H9 (cell line): Measurements from ENCODE around the gene SH3BGRL3. TPM values are rescaled to one million over a fixed set of nuclear protein-coding genes. Genes with fewer than 3 reads are reported as not detected.

Experiments used
- DNase-seq: peaks from one replicate; pipeline ENCODE4 v3.0.0-alpha.2; 2017
- H2AFZ ChIP-seq: one replicate; pipeline ENCODE4 v1.6.1; 2013; ENCODE audit warnings: mild to moderate bottlenecking, low read length, control low read depth, moderate library complexity
- H2AK5ac ChIP-seq: 2 replicates; pipeline ENCODE4 v1.6.1; 2013; ENCODE audit warnings: low read length, control low read depth, mixed read lengths; ENCODE audit not compliant: insufficient read length
- H2BK120ac ChIP-seq: one replicate; pipeline ENCODE4 v1.6.1; 2013; ENCODE audit warnings: low read depth, mild to moderate bottlenecking, low read length, control low read depth, inconsistent platforms; ENCODE audit not compliant: poor library complexity, severe bottlenecking
- H2BK12ac ChIP-seq: 2 replicates; pipeline ENCODE4 v1.6.1; 2013; ENCODE audit warnings: low read length, control low read depth, mixed read lengths, low read depth; ENCODE audit not compliant: insufficient read length
- H2BK15ac ChIP-seq: 2 replicates; pipeline ENCODE4 v1.6.1; 2013; ENCODE audit warnings: low read depth, low read length, control low read depth
- H2BK20ac ChIP-seq: one replicate; pipeline ENCODE4 v1.6.1; 2013; ENCODE audit warnings: low read depth, mild to moderate bottlenecking, low read length, control low read depth, inconsistent platforms; ENCODE audit not compliant: poor library complexity, severe bottlenecking
- H2BK5ac ChIP-seq: 2 replicates; pipeline ENCODE4 v1.6.1; 2013; ENCODE audit warnings: low read length, control low read depth, mixed read lengths; ENCODE audit not compliant: insufficient read length
- H3K14ac ChIP-seq: 2 replicates; pipeline ENCODE4 v1.6.1; 2013; ENCODE audit warnings: low read length, control low read depth; ENCODE audit not compliant: insufficient read depth
- H3K18ac ChIP-seq: 2 replicates; pipeline ENCODE4 v1.6.1; 2013; ENCODE audit warnings: low read depth, mild to moderate bottlenecking, mixed read lengths, low read length, control low read depth; ENCODE audit not compliant: insufficient read length
- H3K23ac ChIP-seq: 2 replicates; pipeline ENCODE4 v1.6.1; 2013; ENCODE audit warnings: low read length, control low read depth, mixed read lengths, low read depth; ENCODE audit not compliant: insufficient read length
- H3K23me2 ChIP-seq: 2 replicates; pipeline ENCODE4 v1.6.1; 2013; ENCODE audit warnings: low read depth, mild to moderate bottlenecking, mixed read lengths, low read length, control low read depth; ENCODE audit not compliant: insufficient read length, poor library complexity, severe bottlenecking
- H3K27ac ChIP-seq: 2 replicates; pipeline ENCODE4 v1.5.1; 2013; ENCODE audit warnings: low read length, control low read depth, mixed read lengths, low read depth; ENCODE audit not compliant: insufficient read length
- H3K27me3 ChIP-seq: 2 replicates; pipeline ENCODE4 v1.6.1; 2013; ENCODE audit warnings: low read length, control low read depth, inconsistent platforms; ENCODE audit not compliant: insufficient read depth
- H3K4ac ChIP-seq: 2 replicates; pipeline ENCODE4 v1.6.1; 2013; ENCODE audit warnings: low read depth, mild to moderate bottlenecking, control low read depth, inconsistent platforms, low read length, moderate library complexity
- H3K4me1 ChIP-seq: 2 replicates; pipeline ENCODE4 v1.6.1; 2013; ENCODE audit warnings: low read length, control low read depth, inconsistent platforms; ENCODE audit not compliant: insufficient read depth
- H3K4me2 ChIP-seq: 2 replicates; pipeline ENCODE4 v1.6.1; 2013; ENCODE audit warnings: low read length, control low read depth, mixed read lengths; ENCODE audit not compliant: insufficient read length, insufficient read depth
- H3K56ac ChIP-seq: 2 replicates; pipeline ENCODE4 v1.6.1; 2013; ENCODE audit warnings: low read depth, mild to moderate bottlenecking, mixed read lengths, low read length, control low read depth; ENCODE audit not compliant: insufficient read length
- H3K79me1 ChIP-seq: 2 replicates; pipeline ENCODE4 v1.6.1; 2013; ENCODE audit warnings: low read depth, mild to moderate bottlenecking, moderate library complexity, low read length, control low read depth, inconsistent platforms; ENCODE audit not compliant: insufficient read depth, poor library complexity, severe bottlenecking
- H3K79me2 ChIP-seq: 2 replicates; pipeline ENCODE4 v1.6.1; 2013; ENCODE audit warnings: low read length, control low read depth, inconsistent platforms; ENCODE audit not compliant: insufficient read depth
- H3K9ac ChIP-seq: 2 replicates; pipeline ENCODE4 v1.6.1; 2013; ENCODE audit warnings: low read length, control low read depth, mixed read lengths; ENCODE audit not compliant: insufficient read length; ENCODE audit errors: extremely low read depth
- H3K9me3 ChIP-seq: one replicate; pipeline ENCODE4 v1.6.1; 2013; ENCODE audit warnings: low read depth, low read length, inconsistent platforms; ENCODE audit not compliant: control insufficient read depth
- H3T11ph ChIP-seq: one replicate; pipeline ENCODE4 v1.6.1; 2013; ENCODE audit warnings: mild to moderate bottlenecking, low read length, control low read depth, inconsistent platforms
- H4K20me1 ChIP-seq: one replicate; pipeline ENCODE4 v1.6.1; 2013; ENCODE audit not compliant: control insufficient read depth, insufficient read length, insufficient read depth
- H4K5ac ChIP-seq: 2 replicates; pipeline ENCODE4 v1.6.1; 2013; ENCODE audit warnings: low read depth, mild to moderate bottlenecking, mixed read lengths, low read length, control low read depth; ENCODE audit not compliant: insufficient read length
- H4K8ac ChIP-seq: replicated peaks from 2 replicates; pipeline ENCODE4 v1.6.1; 2013; ENCODE audit warnings: low read length, control low read depth, mixed read lengths, low read depth; ENCODE audit not compliant: insufficient read length
- H4K91ac ChIP-seq: 2 replicates; pipeline ENCODE4 v1.6.1; 2013; ENCODE audit warnings: low read depth, mild to moderate bottlenecking, moderate library complexity, mixed read lengths, low read length, control low read depth; ENCODE audit not compliant: insufficient read length
- H3K27ac Mint-ChIP-seq, 3 experiments: 2 replicates in 2 of 3; 3 replicates in 1 of 3; pipeline ENCODE4 v1.8.0; 2020 to 2021; ENCODE audit warnings: mixed read lengths in 3 of 3, mild to moderate bottlenecking in 1 of 3, moderate library complexity in 1 of 3
- H3K27me3 Mint-ChIP-seq: 2 replicates; pipeline ENCODE4 v1.8.0; 2021; ENCODE audit warnings: low read depth, mild to moderate bottlenecking, moderate library complexity, mixed read lengths
- H3K36me3 Mint-ChIP-seq, 3 experiments: 2 replicates in 2 of 3; 3 replicates in 1 of 3; pipeline ENCODE4 v1.8.0; 2020 to 2021; ENCODE audit warnings: low read depth in 3 of 3, mixed read lengths in 3 of 3; ENCODE audit not compliant: insufficient read depth in 1 of 3
- H3K4me1 Mint-ChIP-seq, 2 experiments: 2 replicates each; pipeline ENCODE4 v1.8.0; 2020; ENCODE audit warnings: mixed read lengths in 2 of 2
- H3K4me3 Mint-ChIP-seq, 2 experiments: 2 replicates in 1 of 2; 3 replicates in 1 of 2; pipeline ENCODE4 v1.8.0; 2020 to 2021; ENCODE audit warnings: mild to moderate bottlenecking in 2 of 2, mixed read lengths in 2 of 2, moderate library complexity in 1 of 2
- H3K9me3 Mint-ChIP-seq, 2 experiments: 2 replicates in 1 of 2; 3 replicates in 1 of 2; pipeline ENCODE4 v1.8.0; 2020; ENCODE audit warnings: mild to moderate bottlenecking in 2 of 2, mixed read lengths in 2 of 2, moderate library complexity in 1 of 2
- WGBS: extraction: QIAGEN DNeasy Blood & Tissue Kit; methylation state at CpG from one replicate; pipeline ENCODE4 v1.1.7; 2013; ENCODE audit warnings: missing lambda C conversion rate, low lambda C conversion rate, mixed read lengths; ENCODE audit not compliant: insufficient read length; ENCODE audit errors: extremely low coverage; 5-methylcytosine and 5-hydroxymethylcytosine counted together
- total RNA-seq: library from RNA; stranded (reverse); gene quantifications from 2 replicates; pipeline ENCODE4 v1.2.1, GENCODE V29; 2021
- TF ChIP-seq, protein P1 (sequence below): fragments of 200-600 bp; sonication (generic); conservative IDR thresholded peaks from 3 replicates; pipeline ENCODE4 v1.8.0; 2021; ENCODE audit warnings: antibody characterized with exemption, mild to moderate bottlenecking

SH3BGRL3 gene
- total RNA-seq, 1 experiment from 2014 or later = 86.3 TPM

DNA sequence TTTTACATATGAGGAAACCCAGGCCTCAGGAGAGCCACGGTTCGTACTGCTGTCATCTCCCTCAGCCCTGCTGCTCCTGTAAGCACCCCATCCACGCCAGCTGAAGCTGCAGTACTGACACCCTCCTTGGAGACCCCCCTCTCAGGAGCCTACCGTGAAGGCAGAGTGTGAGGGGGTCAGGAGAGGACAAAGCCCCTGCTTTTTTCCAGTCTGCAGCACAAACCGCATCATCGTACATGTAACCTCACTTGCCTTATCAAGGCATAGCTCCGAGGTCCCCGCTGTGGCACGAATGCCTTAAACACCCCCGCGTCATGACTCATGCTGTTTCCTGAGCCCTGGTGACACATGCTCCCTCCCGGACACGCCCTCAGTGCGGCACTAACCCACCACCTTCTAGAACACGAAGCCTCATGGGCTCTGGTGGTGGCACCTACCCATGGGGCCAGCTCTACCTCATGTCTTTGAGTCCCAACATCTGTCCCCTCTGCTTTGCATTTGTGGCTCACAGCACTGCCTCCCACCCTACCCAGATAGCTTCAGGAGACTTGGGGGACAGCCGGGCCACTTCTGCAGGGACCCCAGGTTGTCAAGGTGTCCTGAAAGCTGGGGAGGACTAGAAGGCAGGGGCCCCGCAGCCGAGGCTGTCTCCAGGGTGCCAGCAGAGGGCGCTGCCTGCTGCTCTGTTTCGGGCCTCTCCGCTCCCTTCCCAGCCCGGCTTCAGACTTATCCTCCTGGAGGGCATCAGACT, 4.9 kb downstream of the SH3BGRL3 start:
- H2BK12ac ChIP-seq = no peak overlapping the region
- H2AK5ac ChIP-seq = no peak overlapping the region
- no peak overlapping the region for H2BK5ac ChIP-seq
- no peak overlapping the region for H3K9ac ChIP-seq
- TF ChIP-seq, protein P1, sequence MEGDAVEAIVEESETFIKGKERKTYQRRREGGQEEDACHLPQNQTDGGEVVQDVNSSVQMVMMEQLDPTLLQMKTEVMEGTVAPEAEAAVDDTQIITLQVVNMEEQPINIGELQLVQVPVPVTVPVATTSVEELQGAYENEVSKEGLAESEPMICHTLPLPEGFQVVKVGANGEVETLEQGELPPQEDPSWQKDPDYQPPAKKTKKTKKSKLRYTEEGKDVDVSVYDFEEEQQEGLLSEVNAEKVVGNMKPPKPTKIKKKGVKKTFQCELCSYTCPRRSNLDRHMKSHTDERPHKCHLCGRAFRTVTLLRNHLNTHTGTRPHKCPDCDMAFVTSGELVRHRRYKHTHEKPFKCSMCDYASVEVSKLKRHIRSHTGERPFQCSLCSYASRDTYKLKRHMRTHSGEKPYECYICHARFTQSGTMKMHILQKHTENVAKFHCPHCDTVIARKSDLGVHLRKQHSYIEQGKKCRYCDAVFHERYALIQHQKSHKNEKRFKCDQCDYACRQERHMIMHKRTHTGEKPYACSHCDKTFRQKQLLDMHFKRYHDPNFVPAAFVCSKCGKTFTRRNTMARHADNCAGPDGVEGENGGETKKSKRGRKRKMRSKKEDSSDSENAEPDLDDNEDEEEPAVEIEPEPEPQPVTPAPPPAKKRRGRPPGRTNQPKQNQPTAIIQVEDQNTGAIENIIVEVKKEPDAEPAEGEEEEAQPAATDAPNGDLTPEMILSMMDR = peak; percentile 95
- peaks cover 5% of the 10 kb centered on the region; the same call in 1 of the 2 replicates for H3K4me1 ChIP-seq
- no peak overlapping the region for H3K18ac ChIP-seq
- H3K23ac ChIP-seq = no peak overlapping the region
- H3K27me3 Mint-ChIP-seq = no peaks in the 10 kb centered on the region; the same call in 1 of the 2 replicates
- no peak overlapping the region for H2BK15ac ChIP-seq
- H4K20me1 ChIP-seq = peaks cover 2% of the 10 kb centered on the region
- H2BK120ac ChIP-seq = no peak overlapping the region
- H3K23me2 ChIP-seq = peaks cover 8% of the 10 kb centered on the region
- peaks cover 42 to 47% of the 10 kb centered on the region in 2 experiments for H3K4me1 Mint-ChIP-seq
- DNase-seq = peak; percentile 78
- H3K27ac ChIP-seq = no peak overlapping the region
- H2BK20ac ChIP-seq = no peak overlapping the region
- no peak overlapping the region for H3K4me2 ChIP-seq
- H3K9me3 ChIP-seq = no peaks in the 10 kb centered on the region
- no peak overlapping the region for H3K4ac ChIP-seq
- 0 out of 5 replicates have a peak overlapping the region, but pooled peaks of 1 of the 2 experiments have one; percentile 55 for H3K4me3 Mint-ChIP-seq
- H3K56ac ChIP-seq = no peak overlapping the region
- H4K8ac ChIP-seq = no peak overlapping the region
- no CpG with 5 or more reads among the region's 22 CpGs for WGBS
- H4K91ac ChIP-seq = no peak overlapping the region
- no peak overlapping the region for H3K14ac ChIP-seq
- H3T11ph ChIP-seq = no peak overlapping the region
- H3K79me2 ChIP-seq = no peaks in the 10 kb centered on the region
- H4K5ac ChIP-seq = no peak overlapping the region
- H3K36me3 Mint-ChIP-seq = peaks cover 8 to 11% (median 11%) of the 10 kb centered on the region in 3 experiments; a peak in 6 of 7 replicates
- H3K27me3 ChIP-seq = no peaks in the 10 kb centered on the region
- H3K9me3 Mint-ChIP-seq = no peaks in the 10 kb centered on the region; a peak in 1 of 5 replicates
- H2AFZ ChIP-seq = no peak overlapping the region
- peak overlapping the region in 2 of 3 experiments; percentile 56 to 85; a peak in 4 of 7 replicates for H3K27ac Mint-ChIP-seq
- no peaks in the 10 kb centered on the region for H3K79me1 ChIP-seq
